Measurements from ENCODE around the gene SHROOM3.

Gene SHROOM3

GRCh38 chr4:76781698-76782595 lies 346.9 kb downstream of the SHROOM3 start:
- no peak for DNase-seq (ENCODE audit: low read depth in 2 of 2)

DNA sequence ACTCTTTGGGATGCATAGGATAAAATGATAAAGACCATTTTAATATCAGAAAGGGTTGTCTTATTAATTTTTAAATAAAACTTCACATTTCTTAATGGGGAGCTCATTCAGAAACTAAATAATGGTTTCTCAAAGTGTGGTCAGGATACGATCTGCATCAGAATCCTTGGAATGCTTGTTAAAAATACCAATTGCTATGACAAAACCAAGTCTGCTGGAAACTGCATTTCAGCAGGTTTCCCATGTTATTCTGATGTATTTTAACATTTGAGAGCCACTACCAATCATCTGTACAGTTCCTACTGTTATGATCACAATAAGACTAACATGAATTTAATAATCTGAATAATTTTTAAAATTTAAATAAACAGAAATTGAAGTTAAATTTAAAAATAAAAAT lies 347.8 kb downstream of the SHROOM3 start:
- no peak for DNase-seq (ENCODE audit: low read depth in 2 of 2)

GRCh38 chr4:76783836-76784235 lies 348.8 kb downstream of the SHROOM3 start:
- DNase-seq (ENCODE audit: low read depth in 2 of 2) = no peak

DNA sequence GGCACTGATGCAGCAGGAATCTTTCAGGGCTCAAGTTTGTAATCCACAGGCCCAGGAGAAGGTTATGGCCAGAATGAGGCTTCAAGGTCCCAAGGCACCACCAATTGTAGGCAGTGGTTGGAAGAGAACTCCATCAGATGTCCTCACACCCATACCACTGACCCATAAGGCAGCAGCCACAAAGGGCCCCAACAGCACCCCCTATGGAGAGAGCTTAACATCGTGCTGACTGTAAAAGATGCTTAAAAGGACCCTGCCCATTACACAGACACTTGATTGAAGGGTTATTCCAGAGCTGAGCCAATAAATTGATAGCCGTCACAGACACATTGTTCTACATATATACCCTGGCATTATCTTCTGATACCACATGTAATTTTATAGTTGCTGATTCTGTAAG lies 349.2 kb downstream of the SHROOM3 start:
- no peak for DNase-seq (ENCODE audit: low read depth in 2 of 2)

- DNase-seq (ENCODE audit: low read depth in 2 of 2) = no peak
These were observed 352.9 kb downstream of the SHROOM3 start for GRCh38 chr4:76787898-76788297.

DNA sequence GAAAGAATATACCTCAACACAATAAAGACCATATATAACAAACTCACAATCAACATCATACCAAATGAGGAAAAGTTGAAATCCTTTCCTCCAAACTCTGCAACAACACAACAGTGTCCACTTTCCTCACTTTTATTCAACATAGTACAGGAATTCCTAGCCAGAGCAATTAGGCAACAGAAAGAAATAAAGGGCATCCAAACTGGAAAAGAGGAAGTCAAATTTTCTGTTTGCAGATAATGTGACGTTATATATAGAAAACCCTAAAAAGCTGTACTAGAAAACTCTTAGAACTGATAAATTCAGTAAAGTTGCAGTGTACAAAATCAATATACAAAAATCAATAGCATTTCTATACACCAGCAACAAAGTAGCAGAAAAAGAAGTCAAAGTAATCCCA lies 355.3 kb downstream of the SHROOM3 start:
- no peak for DNase-seq (ENCODE audit: low read depth in 2 of 2)

DNA sequence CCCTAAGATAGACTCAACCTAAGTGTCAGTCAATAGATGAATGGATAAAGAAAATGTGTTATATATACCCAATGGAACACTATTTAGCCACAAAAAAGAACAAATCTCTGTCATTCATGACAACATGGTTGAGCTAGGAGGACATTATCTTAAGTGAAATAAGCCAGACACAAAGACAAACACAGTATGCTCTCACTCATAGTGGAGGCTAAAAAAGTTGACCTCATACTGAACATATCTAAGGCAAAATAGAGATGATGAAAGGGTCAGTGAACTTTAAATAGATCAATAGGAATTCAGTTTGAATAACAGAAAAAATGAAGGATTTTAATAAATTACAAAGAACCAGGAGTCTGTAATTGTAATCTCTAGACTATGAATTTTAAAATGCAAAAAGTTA lies 356.4 kb downstream of the SHROOM3 start:
- DNase-seq (ENCODE audit: low read depth in 2 of 2) = no peak

DNA sequence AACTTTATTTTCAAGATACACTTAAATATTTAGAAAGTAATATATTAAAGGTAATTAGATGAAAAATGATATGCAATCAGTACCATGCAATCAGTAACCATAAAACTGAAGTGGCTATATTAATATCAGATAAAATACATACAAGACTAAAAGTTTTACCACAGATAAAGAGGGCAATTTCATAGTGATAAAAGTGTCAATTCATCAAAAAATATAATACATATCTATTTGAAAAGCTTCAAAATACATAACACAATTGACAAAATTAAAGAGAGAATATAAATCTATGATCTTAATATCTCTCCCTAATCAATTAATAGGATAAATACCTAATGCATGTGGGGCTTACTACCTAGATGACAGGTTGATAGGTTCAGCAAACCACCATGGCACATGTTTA lies 357.4 kb downstream of the SHROOM3 start:
- DNase-seq (ENCODE audit: low read depth in 2 of 2) = no peak

DNA sequence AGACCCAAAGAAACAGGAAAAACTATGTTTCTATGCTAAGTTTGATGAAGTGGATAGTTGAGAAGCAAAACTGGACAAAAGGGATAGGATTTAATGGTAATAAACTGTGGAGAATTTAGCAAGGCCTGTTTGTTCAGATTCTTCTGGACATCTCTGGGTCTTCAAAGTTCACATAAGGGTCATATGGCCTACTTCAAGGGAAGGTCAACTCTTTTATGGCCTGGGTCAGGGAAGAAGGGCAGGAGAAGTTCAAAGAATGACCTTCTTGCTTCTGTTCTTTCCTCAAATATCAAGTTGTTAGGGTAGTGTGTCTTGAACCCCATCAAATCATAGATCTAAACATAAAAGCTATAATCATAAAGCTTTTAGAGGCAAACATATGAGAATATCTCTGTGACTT lies 360.2 kb downstream of the SHROOM3 start:
- DNase-seq (ENCODE audit: low read depth in 2 of 2) = no peak

GRCh38 chr4:76799140-76799539 lies 364.1 kb downstream of the SHROOM3 start:
- DNase-seq (ENCODE audit: low read depth in 2 of 2) = no peak

GRCh38 chr4:76799718-76800117 lies 364.7 kb downstream of the SHROOM3 start:
- DNase-seq (ENCODE audit: low read depth in 2 of 2) = no peak

DNA sequence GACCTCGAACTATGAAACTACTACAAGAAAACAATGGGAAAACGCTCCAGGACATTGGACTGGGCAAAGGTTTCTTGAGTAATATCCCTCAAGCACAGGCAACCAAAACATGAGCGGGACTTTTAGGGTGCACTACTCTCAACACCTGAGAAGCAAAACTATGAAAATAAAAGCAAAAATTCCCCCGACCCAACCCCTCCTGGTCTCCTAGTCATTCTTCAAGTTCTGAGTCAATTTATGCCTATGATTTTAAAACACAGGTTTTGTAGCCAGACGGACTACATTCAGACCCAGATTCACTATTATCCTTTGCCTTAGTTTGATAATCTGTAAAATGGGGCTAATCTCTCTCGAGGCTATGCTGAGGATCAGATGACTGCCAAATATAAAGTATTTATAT lies 365.9 kb downstream of the SHROOM3 start:
- no peak for DNase-seq (ENCODE audit: low read depth in 2 of 2)

- DNase-seq (ENCODE audit: low read depth in 2 of 2) = no peak
These were observed 366.7 kb downstream of the SHROOM3 start for GRCh38 chr4:76801621-76802235.

DNA sequence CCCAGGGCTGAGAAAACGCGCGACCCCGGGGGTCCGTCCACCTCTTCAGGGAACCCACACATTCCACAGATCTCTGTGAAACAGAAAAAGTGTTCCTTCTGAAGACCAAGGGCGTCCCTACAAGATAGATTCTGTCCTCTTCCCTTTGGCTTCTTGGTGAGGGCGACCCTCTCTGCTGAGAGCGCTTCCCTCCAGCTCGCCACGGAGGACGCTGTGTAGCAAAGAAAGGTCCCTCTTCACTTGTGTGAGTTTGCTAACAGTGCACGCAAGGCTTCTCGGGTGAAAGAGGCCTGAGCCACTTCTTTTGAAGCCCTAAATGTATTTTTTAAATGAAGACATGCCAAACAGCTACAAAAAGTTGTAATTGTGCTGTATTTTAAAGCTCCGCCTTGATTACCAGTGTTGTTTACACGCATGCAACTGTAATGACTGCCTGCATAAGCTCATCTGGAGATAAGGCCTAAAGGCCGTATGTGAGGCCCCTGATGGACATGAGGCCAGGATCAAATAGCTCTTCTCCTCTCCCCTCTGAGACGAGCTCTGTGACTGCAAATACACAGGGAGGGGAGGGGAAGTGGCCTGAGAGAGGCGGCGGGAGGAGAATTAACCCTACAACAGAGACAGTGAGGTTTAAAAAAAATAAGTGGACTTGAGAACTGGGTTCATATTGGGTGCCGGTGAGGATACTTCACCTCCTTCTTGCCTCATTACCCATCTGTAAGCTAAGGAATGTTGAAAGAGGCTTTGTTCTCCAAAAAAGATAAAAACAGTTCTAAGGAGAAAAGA lies 367.4 kb downstream of the SHROOM3 start:
- DNase-seq (ENCODE audit: low read depth in 2 of 2) = no peak

- DNase-seq (ENCODE audit: low read depth in 2 of 2) = no peak
These were observed 368.5 kb downstream of the SHROOM3 start for GRCh38 chr4:76803522-76803921.

DNA sequence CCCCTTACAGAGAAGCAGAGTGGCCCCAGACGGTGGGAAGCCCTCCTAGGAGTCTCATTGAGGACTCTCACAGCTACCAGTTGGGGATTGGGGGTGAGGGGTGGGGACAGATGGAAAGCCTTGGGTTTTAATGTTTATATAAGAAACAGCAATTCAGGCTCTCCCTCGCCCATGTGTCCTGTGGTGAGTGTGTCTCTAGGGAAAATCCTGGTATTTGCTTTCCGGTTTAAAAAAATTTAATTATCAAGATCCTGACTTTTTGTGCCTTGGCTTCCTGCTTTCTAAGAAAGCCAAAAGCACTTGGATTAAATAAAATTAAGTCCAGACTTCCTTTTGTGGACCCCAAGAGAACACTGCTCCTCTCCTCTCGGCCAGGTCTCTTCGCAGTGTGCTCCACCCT lies 369.1 kb downstream of the SHROOM3 start:
- DNase-seq (ENCODE audit: low read depth in 2 of 2) = no peak

DNA sequence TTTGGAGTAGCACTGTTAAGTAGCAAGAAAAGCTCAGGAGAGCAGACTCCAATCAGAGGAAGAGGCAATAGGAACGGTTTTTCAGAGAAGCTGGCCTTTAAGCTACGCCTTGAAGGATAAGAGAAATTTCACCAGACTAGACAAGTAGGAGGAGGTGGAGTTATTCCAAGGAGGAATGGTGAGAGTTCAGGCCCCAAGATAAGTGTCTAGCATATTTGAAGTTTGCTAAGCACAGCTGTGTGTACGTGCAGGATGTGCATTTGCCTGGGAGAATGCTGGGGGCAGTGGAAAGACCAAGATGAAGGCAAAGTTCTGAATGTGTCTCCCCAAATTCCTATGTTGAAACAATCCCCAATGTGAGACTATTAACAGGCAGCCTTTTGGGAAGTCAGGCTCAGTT lies 371.3 kb downstream of the SHROOM3 start:
- DNase-seq (ENCODE audit: low read depth in 2 of 2) = no peak

- no peak for DNase-seq (ENCODE audit: low read depth in 2 of 2)
These were observed 371.7 kb downstream of the SHROOM3 start for GRCh38 chr4:76806757-76807156.

DNA sequence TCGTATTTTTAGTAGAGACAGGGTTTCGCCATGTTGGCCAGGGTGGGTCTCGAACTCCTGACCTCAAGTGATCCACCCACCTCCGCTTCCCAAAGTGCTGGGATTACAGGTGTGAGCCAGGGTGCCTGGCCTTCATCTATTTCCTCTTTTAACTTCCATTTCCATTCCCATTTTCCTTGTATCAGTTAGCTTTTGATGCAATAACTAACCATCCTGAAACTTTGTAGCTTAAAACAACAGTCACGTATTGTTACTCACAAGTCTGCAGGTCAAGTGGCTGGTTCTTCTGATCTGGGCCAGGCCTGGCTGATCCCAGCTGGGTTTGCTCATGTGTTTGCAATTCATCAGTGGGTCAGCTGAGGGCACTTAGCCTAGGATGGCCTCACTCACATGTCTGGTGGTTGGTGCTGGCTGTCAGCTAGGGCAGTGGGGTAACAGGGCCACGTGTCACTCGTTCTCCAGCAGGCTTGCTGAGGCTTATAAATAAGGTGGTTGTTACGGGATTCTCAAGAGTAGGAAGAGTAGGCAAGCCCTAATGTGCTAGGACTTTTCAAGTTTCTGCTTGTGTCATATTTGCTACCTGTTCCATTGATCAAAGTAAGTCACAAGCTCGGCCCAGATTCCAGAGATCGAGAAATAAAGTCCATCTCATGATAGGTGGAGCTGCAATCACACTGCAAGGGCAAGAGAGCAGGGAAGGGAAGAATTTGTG lies 374.7 kb downstream of the SHROOM3 start:
- no peak for DNase-seq (ENCODE audit: low read depth in 2 of 2)

- no peak for DNase-seq (ENCODE audit: low read depth in 2 of 2)
These were observed 376.8 kb downstream of the SHROOM3 start for GRCh38 chr4:76811604-76812412.

- DNase-seq (ENCODE audit: low read depth in 2 of 2) = no peak
These were observed 378.0 kb downstream of the SHROOM3 start for GRCh38 chr4:76813070-76813469.

Data from stimulated activated CD4-positive, alpha-beta T cell treated with anti-CD3 and anti-CD28 coated beads, Interleukin-1b, Interleukin-23, amount 100 ng/mL, for 1 hour (primary cell).